Gastroesophageal sphincter (tissue), 3 donors: ENCODE data around the gene JAM3.

Experiments
- EP300 ChIP-seq: sonication (generic); formaldehyde crosslinking; IDR thresholded peaks from one replicate; pipeline ENCODE4 v1.6.1; 2017; ENCODE audit warnings: antibody characterized with exemption, mild to moderate bottlenecking
- POLR2A ChIP-seq, 2 donors: fragments of 450-650 bp; IDR thresholded peaks; one replicate each; pipeline ENCODE4 v1.6.1; 2017; ENCODE audit warnings: antibody characterized with exemption in 2 of 2, mild to moderate bottlenecking in 2 of 2, moderate library complexity in 1 of 2
- POLR2AphosphoS5 ChIP-seq: sonication (generic); formaldehyde crosslinking; IDR thresholded peaks from one replicate; pipeline ENCODE4 v1.6.1; 2017; ENCODE audit warnings: antibody characterized with exemption
- TF ChIP-seq, protein P1 (sequence below), 4 experiments: fragments of 200-600 bp in 2 of 4; fragments of 450-650 bp in 2 of 4; sonication (generic) in 1 of 4; IDR thresholded peaks; one replicate each; pipeline ENCODE4 v1.5.1; 2017 to 2019; ENCODE audit warnings: antibody characterized with exemption in 4 of 4, mild to moderate bottlenecking in 2 of 4, moderate library complexity in 2 of 4

DNA sequence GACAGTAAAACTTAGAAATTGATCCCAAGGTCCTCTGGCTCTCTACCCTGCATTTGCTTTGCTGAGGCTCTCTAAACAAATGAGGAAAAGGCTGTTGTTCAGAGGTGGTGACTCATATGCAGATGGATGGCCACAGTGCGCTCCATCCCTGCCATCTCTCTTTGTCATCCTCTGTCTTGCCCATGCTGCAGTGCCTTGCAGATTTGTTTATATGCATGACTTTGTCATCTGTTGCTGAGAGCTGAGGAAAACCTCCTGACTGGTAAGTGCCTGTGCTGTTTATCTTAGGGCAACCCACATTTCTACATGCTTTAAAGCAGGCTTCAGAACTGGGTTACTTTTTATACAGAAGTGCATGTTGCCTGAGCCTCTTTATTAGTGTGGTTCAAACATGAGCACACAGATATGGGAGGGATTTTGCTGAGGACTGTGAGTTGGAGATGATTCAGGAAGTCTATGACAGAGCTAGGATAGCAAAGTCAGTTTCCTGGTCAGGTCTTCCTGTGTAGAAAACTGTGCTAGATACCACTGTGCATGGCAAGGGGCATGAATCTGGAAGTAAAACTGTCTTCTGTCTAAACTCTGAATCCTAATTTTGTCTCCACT lies 57.4 kb downstream of the JAM3 start:
- TF ChIP-seq, protein P1, sequence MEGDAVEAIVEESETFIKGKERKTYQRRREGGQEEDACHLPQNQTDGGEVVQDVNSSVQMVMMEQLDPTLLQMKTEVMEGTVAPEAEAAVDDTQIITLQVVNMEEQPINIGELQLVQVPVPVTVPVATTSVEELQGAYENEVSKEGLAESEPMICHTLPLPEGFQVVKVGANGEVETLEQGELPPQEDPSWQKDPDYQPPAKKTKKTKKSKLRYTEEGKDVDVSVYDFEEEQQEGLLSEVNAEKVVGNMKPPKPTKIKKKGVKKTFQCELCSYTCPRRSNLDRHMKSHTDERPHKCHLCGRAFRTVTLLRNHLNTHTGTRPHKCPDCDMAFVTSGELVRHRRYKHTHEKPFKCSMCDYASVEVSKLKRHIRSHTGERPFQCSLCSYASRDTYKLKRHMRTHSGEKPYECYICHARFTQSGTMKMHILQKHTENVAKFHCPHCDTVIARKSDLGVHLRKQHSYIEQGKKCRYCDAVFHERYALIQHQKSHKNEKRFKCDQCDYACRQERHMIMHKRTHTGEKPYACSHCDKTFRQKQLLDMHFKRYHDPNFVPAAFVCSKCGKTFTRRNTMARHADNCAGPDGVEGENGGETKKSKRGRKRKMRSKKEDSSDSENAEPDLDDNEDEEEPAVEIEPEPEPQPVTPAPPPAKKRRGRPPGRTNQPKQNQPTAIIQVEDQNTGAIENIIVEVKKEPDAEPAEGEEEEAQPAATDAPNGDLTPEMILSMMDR (IDR thresholded peaks at IDR 0.05): no peak
- peak; percentile 68 for TF ChIP-seq POLR2AphosphoS5
- TF ChIP-seq POLR2A (IDR thresholded peaks at IDR 0.05): no peak
- TF ChIP-seq EP300: no peak
